Activated naive CD4-positive, alpha-beta T cell (primary cell): Measurements from ENCODE around the gene CDCA8.
"Not testable (repeated sequence)": the region's sequence is repeated elsewhere in the genome, so short reads cannot be mapped to it uniquely, and the experiment has no call there.

Experiments
- DNase-seq, 4 experiments: peaks; one replicate each; lab custom pipeline; 2025; lab: John Stamatoyannopoulos, UW

The CDCA8 gene

DNA sequence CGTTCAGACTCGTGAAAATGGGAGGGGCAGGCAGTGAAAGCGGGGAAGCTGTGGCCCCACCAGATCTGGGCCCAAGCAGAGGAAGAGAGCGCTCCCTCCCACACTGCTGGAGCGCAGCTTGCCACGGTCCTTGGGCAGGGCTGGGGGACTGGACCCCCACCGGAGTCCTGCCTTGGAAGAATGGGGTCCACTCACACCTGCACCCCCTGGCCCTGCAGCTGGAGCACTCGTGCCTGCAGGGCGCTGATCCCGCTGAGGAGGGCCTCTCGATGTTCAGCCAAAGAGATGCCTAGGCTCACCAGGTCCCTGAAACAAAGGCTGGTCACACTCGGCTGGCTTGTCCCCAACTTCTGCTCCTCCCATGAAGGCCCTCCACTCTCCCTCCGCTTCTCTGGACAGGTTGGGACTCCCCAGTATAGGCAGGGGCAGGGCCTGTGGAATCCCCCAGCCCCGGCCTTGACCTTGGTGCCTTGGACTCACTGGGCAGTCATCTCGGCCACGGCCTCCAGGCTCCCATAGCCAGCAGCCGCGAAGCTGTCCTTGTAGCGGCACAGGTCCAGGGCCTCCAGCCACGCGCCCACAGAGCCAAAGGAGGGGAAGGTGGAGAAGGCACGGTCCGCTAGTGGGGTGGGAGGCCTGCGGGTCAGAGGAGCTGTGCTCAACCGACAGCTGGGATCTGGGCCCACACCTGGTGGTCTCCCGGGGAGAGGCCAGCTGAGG is 26.0 kb downstream of the CDCA8 start:
- no peak for DNase-seq

DNA sequence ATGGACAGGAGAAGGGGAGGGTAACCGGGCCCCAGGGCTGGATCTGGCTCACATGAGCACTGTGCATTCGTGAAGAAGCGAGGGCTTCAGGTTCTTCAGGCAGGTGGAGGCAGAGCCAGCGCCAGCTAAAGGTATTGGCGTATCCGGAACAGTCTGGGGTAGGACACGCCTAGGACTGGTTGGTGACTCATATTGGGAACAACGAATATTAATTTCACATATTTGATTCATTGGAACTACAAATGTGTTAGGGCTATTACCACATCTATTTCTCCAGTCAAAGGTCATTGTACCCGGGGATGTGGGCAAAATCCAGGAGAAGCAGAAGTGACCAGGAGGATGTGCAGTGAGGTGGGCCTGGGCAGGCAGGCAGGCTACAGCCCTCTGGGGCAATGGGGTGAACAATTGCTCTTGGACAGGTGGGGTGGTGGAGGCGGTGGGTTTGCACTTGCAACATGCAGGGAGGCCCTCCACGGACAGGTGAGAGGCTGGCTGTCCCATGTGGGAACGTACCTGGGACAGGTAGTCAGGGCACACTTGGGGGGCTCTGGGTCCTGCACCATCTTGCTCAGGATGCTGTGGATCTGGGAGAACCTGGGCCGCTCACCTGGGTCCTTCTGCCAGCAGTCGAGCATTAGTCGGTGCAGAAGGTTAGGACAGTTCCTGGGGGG is 26.7 kb downstream of the CDCA8 start:
- no peak for DNase-seq

DNA sequence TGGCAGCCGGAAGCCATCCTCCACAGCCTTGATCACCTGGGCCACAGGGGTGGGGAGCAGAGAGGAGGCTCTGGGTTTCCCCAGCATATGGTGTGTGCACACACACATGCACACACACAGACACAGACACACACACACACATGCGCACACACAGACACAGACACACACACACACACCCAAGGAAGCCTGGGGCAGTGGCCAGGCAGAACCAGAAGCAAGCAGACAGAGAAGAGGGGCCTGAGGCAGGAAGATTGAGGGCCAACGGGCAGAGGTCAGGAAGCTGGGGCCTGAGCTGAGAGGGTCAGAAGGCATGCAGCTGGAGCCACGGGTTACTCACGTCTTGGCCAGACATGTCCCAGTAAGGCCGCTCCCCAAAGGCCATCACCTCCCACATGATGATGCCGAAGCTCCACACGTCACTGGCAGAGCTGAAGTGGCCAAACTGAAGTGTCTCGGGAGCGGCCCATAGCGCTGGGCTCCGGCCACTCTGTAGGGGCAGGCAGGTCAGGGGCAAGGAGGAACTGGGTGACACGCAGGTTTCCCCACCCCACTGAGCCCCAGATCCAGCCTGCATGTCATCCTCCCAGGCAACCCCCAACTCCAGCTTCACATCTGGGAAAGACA is 27.4 kb downstream of the CDCA8 start:
- DNase-seq: no peak

DNA sequence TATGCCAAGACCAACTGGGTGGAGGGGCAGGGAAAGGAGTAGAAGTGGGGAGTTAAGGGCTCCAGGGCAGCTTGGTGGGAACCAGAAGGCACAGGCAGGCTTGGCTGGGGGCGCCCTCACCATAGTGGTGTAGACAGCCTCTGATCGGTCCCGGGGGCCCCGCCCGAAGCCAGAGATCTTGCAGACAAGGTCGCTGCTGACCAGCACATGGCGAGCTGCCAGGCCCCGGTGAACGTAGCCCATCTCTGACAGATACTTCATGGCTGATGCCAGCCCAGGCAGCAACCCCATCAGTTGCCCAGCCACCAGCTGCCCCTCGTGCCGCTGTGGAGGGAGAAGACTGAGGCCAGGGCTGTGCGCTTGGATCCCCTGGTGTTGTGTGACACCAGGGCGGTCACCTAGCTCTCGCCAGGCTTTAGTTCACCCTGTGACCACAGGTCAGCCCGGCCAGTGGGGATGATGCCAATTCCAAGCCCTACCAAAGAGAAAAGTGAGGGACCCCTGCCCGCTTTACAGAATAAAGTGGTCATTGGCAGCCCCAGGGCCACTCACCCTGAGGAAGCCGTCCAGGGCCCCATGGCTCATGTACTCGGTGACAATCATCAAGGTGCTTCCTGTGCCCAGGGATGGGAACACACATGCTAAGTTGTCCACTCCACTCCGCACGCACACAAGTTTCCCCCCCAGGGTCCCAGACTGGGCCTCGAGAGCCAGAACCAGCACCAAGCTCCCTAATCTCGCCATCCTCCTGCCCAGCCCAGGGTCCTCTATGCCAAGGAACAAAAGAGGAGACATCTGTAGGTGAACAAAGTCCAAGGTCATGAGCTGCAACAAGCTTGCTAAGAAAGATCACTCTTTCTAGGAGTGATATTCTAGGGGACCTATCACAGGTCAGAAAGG is 28.2 kb downstream of the CDCA8 start:
- no peak for DNase-seq

DNA sequence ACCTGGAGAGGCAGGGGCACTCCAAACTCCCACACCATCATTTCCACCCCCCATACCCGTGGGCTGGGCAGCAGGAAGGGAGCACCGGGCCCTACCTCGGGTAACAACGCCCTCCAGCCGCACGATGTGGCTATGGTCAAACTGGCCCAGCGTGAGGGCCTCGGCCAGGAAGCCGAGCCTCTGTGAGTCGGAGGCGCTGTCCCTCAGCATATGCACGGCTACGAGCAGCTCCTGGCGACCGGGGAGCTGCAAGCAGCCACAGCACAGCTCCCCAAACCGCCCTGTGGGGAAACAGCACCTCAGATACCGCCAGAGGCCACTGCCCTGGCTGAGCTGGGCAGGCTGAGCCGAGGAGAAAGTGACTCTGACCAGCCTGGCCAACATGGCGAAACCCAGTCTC is 29.2 kb downstream of the CDCA8 start:
- no peak for DNase-seq

DNA sequence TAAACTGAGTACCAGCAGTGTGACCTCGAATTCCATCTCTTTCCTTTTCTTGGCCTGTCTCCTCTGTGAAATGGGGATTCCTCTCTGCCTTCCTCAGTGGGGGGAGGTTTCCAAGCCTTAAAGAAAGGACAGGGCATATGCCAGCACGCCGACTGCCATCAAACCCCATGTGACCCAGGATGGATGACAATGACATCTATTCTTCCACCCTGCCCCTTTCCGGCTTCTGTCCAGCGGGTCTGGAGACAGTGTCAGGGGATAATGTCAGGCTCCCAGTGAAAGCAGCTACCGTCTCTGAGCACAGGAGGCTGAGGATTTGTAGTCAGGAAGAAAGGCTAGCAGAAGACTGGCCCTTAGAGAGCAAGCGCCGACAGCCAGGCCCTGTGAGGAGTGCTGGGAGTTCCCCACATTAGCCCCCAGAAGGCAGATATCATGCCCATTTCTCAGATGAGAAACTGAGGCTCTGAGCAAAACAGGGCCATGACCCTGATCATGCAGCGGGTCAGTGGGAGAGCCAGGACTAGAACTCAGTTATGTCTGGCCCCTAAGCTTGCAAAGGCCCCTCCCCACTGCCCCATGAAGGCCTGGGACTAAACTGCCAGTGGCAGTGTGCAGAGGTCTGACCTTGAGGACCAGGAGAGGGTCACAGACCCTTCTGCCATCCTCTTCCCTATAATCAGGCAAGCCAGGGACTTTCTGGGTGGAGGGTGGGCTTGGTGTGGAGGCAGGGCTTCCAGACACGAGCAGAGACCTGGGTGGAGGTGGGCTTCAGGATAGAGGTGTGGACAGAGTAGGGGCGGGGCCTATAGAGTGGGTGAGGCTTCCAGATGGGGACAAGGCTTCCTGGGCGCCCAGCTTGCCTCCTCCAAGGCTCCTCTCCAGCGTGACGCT is 30.1 kb downstream of the CDCA8 start:
- no peak for DNase-seq

DNA sequence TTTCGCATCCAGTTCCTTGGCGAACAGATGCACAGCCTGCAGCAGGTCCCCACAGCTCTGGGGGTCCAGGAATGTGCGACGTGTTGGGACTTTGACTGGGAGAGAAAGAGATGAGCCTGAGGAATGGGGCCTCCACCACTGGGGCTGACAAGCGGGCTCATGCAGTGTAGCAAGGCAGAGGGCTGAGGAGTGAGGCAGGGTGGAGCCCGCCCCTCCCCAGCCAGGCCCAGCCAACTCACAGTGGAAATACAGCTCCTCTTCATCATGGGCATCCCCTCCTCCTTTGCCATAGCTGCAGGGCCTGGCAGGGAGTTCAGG is 30.7 kb downstream of the CDCA8 start:
- DNase-seq: no peak

DNA sequence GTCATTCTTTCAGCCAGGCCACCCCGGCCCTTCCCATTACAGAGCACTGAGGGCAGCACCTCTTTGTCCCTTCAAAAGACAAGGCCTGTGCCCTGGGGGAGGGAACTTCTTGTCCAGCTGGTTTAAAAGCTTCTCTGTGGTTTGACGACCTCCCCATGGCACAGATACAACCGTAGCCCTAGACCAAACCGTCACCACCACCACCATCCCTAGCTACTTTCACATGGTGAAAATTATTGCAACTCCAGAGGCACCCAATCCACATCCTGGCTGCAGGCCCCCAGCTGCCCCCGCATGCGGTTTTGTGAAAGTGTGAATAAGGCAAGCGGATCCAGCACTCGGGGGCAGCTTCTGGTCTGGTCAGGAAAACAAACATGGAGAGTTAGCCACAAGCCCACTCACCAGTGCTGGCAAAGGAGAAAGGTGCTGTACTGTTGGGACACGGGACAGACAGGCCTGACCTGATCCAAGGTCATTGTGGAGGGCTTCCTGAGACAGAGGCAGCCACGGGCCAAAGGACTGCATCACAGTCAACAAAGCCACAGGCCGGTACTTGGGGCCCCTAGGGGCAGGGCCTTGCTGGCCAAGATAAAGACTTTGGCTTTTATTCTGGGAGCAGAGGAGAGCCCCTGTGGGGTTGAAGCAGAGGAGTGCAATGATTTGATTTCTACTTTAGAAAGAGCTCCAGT is 31.2 kb downstream of the CDCA8 start:
- no peak for DNase-seq

DNA sequence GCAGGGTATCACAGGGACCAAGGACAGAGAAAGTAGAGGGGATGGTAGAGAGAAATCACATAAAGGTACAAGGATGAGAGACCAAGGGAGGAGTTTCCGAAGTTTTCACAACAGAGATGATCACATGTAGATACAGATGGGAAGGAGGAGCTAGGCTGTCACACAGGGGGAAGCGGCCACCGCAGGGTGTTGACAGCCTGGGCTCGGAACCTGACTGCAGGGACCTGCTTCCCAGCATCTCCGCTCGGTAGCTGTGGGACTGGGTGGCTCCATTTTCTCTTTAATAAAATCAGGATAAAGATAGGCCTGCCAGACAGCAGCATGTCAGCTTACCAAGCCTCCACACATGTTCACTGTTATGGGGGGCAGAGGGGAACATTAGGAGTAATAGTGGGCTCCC is 32.3 kb downstream of the CDCA8 start:
- DNase-seq: no peak

DNA sequence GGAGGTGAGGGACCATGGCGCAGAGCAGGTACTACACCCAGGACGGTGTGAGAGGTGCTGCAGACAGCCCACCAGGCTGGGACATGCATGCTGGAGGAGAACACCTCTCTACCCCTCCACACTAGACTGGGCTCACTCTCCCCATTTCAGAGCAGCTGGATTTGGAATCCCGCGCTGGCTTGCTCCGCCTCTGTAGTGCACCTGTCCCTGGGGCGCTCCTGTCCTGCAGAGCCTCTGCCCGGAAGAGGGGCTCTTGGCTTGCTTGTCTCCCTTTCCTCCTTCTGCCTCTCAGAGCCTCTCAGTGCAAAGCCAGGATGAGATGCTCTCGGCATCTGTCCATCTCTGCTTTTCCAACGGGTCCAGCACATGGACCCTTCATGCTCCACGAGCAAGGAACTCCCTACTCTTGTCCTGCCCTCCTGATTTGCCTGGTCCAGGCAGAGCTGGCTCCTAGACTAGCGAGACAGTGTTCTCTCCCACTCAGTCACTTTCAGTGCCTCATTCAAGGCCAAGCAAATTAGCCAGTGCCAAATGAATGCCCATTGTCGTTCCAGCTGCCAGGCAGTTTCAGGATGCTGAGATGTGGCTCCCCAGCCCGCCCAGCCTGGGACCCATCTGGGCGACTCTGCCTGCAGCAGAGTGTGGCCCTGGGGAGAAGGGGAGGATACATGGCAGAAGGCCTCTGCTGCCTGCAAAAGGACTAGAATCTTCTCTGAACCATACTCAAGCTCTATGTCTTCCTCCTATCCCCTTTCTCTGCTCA is 33.7 kb downstream of the CDCA8 start:
- DNase-seq: no peak

DNA sequence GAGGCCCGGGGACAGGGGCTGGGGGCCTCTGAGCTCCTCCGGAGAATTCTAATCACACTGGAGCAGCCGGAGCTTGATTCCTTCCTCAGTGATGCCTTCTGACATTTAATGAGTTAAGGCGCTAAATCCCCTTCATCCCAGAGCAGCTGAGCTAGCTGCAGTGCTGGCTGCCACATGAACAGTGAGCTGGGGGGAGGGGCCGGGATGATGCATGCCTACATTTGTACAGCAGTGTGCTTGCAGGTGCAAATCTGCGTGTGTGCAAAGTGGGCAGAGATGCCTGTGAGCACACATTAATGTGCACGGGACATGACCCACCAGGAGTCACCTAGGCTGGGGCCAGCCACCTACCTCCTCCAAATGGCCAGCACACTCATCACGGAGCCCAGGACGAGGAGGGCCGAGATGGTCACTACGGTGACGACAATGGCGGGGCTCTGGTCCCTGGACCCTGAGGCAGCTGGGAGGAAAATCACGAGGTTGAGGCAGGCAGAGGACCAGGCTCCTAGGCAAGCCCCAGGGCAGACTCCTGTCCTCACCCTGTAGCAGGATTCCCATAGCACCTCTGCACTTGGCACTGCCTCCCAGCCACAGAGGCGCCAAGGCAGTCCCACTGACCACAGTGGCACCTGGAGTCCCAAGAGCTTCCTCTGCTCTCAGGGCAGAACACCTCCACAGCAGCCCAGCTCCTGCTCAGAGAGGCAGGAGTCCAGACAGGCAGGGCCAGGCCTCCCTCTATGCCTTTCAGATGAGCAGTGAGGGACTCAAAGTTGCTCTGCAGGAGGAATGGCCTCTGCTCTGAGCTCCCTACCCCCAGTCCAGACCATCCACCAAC is 34.7 kb downstream of the CDCA8 start:
- DNase-seq: no peak

DNA sequence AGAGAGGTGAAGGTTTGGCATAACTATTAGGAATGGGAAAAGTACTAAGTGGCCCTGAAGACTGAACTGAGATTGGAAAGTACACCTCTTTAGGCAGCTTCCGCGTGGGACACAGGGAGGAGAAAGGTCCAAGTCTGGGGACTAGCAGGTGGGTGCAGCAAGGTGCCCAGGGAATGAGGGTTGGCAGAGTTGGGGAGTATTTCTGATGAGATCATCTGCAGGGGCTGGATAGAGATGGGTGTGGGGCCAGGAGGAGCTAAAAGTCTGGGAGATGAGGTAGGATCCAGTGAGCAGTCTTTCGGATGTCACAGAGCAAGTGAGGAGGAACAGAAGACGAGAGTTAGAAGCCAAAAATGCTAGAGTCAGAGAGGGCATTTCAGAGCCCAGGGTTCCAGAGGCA is 36.1 kb downstream of the CDCA8 start:
- DNase-seq: no peak

DNA sequence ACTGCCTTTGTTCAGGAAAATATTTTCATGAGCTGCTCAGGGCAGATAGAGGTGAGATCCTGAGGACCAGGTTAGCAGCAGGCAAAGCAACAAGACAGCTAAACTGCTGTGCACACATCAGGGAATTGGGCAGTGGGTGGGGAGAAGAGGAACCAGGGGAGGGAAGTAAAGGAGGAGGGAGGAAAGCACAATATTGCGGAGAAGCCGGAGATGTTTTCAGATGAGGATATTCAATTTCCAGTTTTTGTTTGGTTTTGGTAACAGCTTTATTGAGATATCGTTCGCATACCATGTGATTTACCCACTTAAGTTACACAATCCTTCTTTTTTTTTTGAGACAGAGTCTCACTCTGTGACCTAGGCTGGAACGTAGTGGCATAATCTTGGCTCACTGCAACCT is 38.1 kb downstream of the CDCA8 start:
- DNase-seq: no peak

DNA sequence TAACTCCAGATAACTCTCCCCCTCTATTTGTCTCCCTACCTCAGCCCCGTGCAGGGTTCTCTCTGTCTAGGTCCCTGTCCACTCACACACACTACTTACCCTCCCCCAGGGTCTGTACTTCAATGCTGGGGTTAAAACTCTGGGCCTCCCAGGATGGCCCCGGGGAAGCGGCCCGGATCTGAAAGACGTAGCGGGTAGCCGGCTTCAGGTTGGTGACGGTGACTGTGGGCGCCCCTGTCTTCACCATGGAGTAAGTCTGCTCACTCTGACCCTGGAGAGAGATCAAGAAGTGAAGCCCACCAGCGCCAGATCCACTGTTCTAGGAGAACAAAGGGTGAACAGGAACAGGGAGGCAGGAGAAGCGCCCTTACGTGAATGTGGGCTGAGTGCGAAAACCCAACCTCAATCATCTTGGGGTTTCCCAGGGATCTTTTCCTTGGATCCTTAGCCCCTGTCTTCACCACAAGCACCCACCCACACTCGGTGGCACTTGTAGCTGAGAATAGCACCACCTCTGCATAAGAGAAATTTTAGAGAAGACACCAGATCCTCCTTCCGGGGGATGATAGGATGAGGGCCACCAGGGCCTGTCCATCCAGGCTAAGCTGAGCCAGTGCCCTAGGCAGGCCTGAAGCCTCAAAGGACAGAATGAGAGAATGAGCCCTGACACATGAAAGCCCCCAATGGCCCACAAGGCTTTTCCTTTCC is 39.1 kb downstream of the CDCA8 start:
- DNase-seq: no peak

DNA sequence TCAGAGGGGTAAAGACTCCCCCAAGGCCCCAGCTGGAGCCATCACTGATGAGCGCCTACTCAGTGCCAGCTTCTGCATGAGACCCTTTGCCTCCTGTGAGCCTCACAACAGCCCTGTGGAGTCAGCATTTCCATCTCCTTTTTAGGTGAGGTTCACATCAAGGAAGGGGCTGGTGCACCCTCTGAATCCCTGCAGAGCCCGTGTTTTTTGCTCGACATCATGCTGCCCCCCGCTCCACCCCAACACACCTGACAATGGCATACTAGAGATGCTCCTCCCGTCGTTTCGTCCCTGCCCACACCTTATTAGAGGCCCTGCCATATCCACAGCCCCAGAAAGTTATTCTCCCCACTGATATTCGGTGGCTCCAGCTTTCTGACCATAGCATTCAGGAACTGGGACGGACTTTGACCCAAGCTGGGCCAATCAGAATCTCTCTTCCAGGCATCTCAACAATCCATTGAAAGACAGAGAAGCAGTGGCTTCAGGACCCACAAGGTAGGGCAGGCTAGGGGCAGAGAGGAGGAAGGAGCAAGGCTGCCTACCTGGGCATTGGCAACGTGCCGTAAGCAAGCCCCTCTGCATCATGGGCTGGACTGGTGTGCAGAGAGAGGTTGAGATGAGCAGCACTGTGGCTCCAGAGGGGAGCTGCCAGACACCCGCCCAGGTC is 39.9 kb downstream of the CDCA8 start:
- DNase-seq: no peak

DNA sequence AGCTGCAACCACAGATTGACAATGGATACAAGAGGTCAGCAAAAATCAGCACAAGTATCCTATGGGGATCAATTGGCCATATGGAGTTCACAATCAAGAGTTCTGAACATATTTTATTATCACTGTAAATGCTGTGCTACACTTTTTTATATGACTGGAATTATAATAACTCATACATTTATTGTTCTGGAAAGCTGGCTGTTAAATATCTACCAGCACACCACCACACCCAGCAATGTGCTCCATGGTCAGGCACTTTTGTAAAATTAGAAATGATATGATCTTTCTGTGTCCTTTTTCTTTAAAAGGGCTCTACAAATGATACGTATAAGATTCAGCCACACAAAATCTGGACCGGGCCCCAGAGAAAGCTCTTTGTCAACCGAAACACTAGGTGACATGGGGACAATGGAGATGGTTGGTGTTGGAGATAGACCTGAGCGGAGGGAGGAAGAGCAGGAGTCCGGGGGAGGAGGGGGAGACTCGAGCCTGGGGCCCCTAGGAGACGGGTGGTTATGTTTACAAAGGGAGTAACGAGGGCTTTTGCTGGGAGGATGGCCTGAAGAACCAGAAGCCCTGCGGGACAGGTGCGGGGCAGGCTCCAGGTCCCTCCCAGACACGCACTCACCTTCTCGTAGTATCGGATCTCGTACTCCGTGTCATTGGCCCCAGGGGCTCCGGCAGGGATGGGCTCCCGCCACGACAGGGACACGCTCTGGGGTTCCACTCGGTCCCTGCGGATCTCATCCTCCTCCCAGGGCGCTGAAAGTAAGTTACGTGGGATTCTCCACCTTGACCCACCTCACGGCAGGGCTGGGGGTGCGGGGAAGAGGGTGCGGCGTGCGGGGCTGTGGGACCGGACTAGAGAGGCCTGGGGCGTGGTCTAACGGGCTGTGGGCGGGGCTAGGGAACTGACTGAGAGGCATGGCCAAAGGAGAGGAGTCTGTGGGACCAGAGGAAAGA is 42.6 kb downstream of the CDCA8 start:
- DNase-seq: no peak

DNA sequence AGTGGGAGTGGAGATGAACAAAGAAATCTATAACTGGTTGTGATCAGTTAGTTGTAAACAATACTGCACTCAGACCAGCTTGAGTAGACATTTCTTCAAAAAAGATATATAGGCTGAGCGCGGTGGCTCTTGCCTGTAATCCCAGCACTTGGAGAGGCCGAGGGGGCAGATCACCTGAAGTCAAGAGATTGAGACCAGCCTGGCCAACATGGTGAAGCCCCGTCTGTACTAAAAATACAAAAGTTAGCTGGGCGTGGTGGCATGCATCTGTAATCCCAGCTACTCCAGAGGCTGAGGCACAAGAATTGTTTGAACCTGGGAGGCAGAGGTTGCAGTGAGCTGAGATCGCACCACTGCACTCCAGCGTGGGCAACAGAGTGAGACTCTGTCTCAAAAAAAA is 45.7 kb downstream of the CDCA8 start:
- not testable (repeated sequence) for DNase-seq
